HG03066 (cell line): ENCODE data around the gene SLC30A2.
"Not testable (repeated sequence)": the region's sequence is repeated elsewhere in the genome, so short reads cannot be mapped to it uniquely, and the experiment has no call there.

ENCODE experiments used
- ATAC-seq: cut with Tn5 transposase; IDR thresholded peaks from one replicate; pipeline ENCODE4 v1.9.1; 2021; ENCODE audit warnings: low read depth; ENCODE audit not compliant: unreplicated experiment

The SLC30A2 gene, protein sequence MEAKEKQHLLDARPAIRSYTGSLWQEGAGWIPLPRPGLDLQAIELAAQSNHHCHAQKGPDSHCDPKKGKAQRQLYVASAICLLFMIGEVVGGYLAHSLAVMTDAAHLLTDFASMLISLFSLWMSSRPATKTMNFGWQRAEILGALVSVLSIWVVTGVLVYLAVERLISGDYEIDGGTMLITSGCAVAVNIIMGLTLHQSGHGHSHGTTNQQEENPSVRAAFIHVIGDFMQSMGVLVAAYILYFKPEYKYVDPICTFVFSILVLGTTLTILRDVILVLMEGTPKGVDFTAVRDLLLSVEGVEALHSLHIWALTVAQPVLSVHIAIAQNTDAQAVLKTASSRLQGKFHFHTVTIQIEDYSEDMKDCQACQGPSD

DNA sequence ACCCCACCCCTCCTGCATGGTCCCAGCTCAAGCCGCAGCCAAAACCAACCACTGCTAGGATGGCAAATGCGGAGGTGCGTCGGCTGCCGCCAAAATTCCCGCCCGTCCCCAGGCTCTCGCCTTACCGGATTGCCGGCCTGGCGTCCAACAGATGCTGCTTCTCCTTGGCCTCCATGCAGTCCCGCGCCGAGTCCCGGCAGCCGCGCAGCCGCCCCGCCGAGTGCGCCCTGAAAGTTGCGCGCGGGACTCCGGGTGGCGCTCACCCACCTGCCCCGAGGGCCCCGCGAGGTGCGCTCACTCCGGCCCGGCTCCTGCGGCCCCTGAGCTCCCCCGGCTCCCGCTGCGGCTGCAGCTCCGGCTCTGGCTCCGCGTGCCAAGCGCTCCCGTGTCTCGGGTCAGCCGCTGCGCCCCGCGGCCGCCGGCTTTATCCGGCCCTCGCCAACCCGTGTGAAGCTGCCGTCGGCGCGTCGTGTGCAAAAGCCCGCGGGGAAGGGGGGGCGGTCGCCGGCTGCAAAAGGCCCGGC, at the start of gene SLC30A2:
SLC30A2 (minus strand) TSS at position 397 of the 524 bp plus-strand sequence; CDS start at position 175, 222 bp downstream.
- no peak for ATAC-seq

- no peak for ATAC-seq
Measured at GRCh38 chr1:26094677-26095383, 48.9 kb upstream of the SLC30A2 start.

DNA sequence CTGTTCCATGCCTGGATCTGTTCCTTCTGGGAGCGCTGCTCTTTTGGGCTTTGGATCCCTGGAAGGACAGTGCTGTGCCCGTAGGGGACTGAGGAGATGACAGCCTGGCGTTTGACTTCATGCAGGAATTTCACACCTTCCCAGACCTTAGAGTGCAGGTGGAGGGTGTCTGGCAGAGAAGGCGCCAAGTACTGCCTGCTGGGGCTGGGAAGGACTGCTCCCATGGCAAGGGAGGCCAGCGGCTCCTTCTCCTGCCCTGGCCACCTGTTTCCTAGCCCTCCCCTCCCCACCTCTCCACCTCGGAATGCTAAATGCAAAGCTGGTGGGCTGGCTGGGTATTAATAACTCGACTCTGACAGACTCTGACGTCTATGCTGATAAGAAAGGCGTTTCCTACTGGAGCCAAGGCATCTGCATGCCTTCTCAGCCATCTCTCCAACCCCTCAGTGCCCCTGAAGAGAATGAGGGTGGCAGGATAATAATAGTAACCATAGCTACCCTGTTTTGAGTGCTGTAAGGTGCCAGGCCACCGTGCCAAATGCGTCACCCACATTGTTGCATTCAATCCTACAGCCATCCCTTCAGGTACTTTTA, 48.3 kb upstream of the SLC30A2 start:
- ATAC-seq, result no peak

DNA sequence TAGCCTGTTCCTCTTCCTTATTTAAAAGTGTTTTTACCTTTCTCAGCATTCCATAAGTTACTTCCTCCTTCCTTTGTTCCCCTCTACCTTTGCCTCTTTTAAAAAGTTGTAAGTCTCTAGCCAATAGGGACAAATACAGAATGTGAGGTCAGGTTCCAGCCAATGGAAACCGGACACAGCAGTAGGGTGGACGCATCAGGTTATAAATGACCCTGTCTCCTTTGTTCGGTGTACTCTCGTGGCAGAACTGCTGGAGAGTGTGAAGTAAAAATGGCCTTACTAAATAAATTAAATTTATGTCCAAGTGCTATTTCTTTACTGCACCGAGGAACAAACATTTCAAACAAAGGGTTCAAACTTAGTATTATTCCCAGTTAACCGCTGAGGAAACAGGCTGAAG, 47.7 kb upstream of the SLC30A2 start:
- not testable (repeated sequence) for ATAC-seq

DNA sequence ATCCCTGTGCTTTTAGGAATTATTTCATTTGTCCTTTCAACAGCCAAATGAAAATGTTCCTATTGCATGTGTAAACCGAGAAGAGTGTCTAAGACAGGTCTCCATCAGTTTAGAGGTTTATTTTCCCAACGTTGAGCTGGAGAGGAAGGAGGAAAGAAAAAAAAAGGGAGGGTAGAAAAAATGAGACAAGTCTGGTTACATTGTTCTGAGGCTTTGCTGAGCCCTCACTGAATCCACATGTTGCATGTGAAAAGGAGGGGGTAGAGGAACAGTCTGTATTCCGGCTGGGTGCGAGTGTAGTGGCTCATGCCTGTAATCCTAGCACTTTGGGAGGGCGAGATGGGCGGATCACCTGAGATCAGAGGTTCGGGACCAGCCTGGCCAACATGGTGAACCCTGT, 46.5 kb upstream of the SLC30A2 start:
- no peak for ATAC-seq

DNA sequence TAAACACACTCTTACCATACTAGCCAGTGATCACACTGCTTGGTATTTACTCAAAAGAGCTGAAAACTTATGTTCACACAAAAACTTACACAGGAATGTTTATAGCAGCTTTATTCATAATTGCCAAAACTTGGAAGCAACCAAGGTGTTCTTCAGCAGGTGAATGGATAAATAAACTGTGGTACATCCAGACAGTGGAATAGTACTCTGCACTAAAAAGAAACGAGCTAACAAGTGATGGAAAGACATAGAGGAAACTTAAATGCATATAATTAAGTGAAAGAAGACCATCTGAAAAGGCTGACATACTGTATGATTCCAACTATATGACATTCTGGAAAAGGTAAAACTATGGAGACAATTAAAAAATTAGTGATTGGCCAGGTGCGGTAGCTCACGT, 45.0 kb upstream of the SLC30A2 start:
- no peak for ATAC-seq

GRCh38 chr1:26089125-26089524, 43.2 kb upstream of the SLC30A2 start:
- ATAC-seq, result no peak

- no peak for ATAC-seq
Measured at GRCh38 chr1:26084844-26085243, 38.9 kb upstream of the SLC30A2 start.

DNA sequence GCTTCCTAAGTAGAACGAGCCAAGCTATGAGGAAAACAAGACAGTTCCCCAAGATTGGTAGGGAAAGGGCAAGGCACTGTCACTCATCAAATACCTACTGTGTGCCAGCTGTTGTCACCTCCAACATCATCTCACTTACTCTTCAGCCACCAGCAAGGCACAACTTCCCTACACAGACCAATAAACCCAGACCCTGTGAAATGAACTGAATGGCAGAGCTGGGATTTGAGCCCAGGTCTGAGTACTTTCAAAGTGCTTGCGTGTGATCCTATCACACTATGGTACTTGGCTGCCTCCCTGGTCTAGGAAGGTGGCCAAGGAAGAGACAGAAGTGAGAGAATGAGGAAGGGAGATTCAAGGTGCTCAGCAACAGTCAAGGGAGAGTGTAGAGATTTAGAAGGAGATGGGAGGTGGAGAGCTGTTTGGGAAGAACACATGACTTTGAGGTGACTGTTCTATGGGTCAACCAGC, 38.2 kb upstream of the SLC30A2 start:
- no peak for ATAC-seq

GRCh38 chr1:26083208-26083607, 37.3 kb upstream of the SLC30A2 start:
- ATAC-seq, result no peak

DNA sequence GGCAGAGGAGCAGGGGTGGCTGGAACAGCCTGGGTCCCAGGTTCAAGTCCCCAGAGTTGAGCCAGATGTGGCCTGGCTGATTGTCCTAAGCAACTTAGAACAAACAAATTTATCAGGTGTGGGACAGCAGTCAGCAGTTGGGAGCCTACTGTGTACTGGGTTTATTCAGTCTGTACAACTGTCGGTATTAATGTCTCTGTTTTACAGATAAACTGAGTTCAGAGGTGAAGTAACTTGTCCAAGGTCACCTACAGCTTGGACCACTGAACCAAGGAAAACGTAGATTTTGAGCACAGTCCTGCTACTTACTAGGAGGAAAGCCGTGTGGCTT, 36.1 kb upstream of the SLC30A2 start:
- ATAC-seq, result no peak

GRCh38 chr1:26081267-26082019, 35.5 kb upstream of the SLC30A2 start:
- no peak for ATAC-seq

GRCh38 chr1:26079960-26080814, 34.3 kb upstream of the SLC30A2 start:
- ATAC-seq, result no peak

- ATAC-seq, result no peak
Measured at GRCh38 chr1:26079178-26079563, 33.3 kb upstream of the SLC30A2 start.

DNA sequence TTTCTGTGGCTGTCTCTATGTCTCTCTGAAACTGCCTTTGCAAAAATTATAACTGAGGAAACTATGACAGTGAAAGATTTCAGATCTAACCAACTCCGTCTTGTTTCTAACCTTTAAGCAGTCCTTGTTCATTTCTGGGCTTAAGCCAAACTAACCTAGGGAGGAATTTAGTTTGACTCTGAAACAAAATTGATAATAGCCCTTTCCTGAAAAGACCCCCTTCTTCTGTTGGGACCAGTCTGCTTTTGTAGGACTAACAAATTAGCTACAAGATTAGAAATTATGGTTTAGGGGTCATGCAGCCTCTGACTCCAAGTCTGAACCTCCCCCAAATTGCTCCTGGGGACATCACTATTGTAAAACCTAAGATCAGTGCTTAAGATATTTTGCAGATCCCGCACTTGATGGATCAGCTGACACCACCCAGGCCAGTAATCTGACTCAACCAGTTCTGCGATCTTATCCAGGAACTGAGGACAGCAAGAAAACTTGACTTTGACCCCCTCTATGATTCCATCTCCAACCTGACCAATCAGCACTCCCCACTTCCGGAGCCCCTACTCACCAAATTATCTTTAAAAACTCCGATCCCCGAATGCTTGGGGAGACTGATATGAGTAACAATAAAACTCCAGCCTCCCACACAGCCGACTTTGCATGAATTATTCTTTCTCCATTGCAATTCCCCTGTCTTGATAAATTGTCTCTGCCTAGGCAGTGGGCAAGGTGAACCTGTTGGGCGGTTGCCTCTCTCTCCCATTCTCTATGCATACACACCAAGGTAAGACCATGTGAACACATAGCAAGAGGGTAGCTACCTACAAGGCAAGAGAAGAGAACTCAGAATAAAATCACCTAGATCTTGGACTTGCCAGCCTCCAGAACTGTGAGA, 32.6 kb upstream of the SLC30A2 start:
- no peak for ATAC-seq

- no peak for ATAC-seq
Measured at GRCh38 chr1:26077524-26077923, 31.6 kb upstream of the SLC30A2 start.

GRCh38 chr1:26075421-26076144, 29.7 kb upstream of the SLC30A2 start:
- ATAC-seq, result no peak

DNA sequence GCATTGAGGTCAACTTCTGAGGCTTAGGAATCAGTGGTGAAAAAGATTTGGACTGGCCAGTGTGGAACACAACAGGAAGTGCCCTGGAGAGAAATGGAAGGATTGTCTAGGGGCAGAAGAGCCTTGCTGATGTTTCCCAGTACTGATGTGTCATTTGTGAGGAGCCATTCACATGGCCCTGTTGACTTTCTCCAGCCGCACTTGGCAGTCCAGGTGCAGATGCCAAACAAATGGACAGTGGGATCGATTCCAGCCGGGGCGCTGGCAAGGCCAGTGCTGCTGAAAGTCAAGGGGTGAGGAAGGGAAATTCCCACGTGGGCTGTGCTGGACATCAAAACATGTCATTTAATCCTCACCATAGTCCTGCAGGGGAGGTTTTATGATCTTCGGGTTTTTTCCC, 26.4 kb upstream of the SLC30A2 start:
- ATAC-seq, result no peak
